Neural progenitor cell (in vitro differentiated cells): ENCODE measurements around the gene SERTAD4. TPM values are rescaled to one million over a fixed set of nuclear protein-coding genes. Genes with fewer than 3 reads are reported as not detected.

Experiments
- DNase-seq: peaks from one replicate; pipeline ENCODE4 v3.0.0-alpha.2; 2016; ENCODE audit warnings: low spot score
- H2AFZ ChIP-seq: fragments of 200-600 bp; sonication (generic); replicated peaks from 2 replicates; pipeline ENCODE4 v1.6.1; 2016; ENCODE audit warnings: antibody characterized with exemption
- H3F3A ChIP-seq: fragments of 200-600 bp; sonication (generic); 2 replicates; pipeline ENCODE4 v1.6.1; 2016; ENCODE audit warnings: antibody characterized with exemption, low read depth
- H3K27ac ChIP-seq: fragments of 200-600 bp; sonication (generic); 2 replicates; pipeline ENCODE4 v1.5.1; 2016; ENCODE audit warnings: mild to moderate bottlenecking
- H3K27me3 ChIP-seq: fragments of 200-600 bp; sonication (generic); 2 replicates; pipeline ENCODE4 v1.6.1; 2016; ENCODE audit warnings: mild to moderate bottlenecking, moderate library complexity
- H3K36me3 ChIP-seq: fragments of 200-600 bp; sonication (generic); 2 replicates; pipeline ENCODE4 v1.5.1; 2016
- H3K4me1 ChIP-seq: fragments of 200-600 bp; sonication (generic); 2 replicates; pipeline ENCODE4 v1.6.1; 2016; ENCODE audit warnings: mixed run types
- H3K4me2 ChIP-seq: fragments of 200-600 bp; sonication (generic); 2 replicates; pipeline ENCODE4 v1.6.1; 2016
- H3K4me3 ChIP-seq: fragments of 200-600 bp; sonication (generic); 2 replicates; pipeline ENCODE4 v1.5.1; 2016
- H3K79me2 ChIP-seq: fragments of 200-600 bp; sonication (generic); 2 replicates; pipeline ENCODE4 v1.6.1; 2016; ENCODE audit warnings: low read depth
- H3K9ac ChIP-seq: fragments of 200-600 bp; sonication (generic); 2 replicates; pipeline ENCODE4 v1.6.1; 2016
- H3K9me3 ChIP-seq: fragments of 200-600 bp; sonication (generic); 2 replicates; pipeline ENCODE4 v1.5.1; 2016; ENCODE audit warnings: low read depth
- H4K20me1 ChIP-seq: fragments of 200-600 bp; sonication (generic); 2 replicates; pipeline ENCODE4 v1.6.1; 2016; ENCODE audit warnings: low read depth
- H3K27ac Mint-ChIP-seq: 3 replicates; pipeline ENCODE4 v1.8.0; 2021; ENCODE audit warnings: mixed read lengths
- H3K27me3 Mint-ChIP-seq: 2 replicates; pipeline ENCODE4 v1.8.0; 2022; ENCODE audit warnings: low read depth, mild to moderate bottlenecking, inconsistent platforms, moderate library complexity, mixed read lengths; ENCODE audit not compliant: insufficient read depth
- H3K36me3 Mint-ChIP-seq: 3 replicates; pipeline ENCODE4 v1.8.0; 2021; ENCODE audit warnings: mixed read lengths
- H3K4me1 Mint-ChIP-seq: 3 replicates; pipeline ENCODE4 v1.8.0; 2021; ENCODE audit warnings: mixed read lengths
- H3K4me3 Mint-ChIP-seq: 3 replicates; pipeline ENCODE4 v1.8.0; 2021; ENCODE audit warnings: mild to moderate bottlenecking, moderate library complexity, mixed read lengths
- H3K9me3 Mint-ChIP-seq: 3 replicates; pipeline ENCODE4 v1.8.0; 2020; ENCODE audit warnings: mixed read lengths
- CTCF ChIP-seq: fragments of 200-600 bp; sonication (generic); IDR thresholded peaks from 2 replicates; pipeline ENCODE4 v1.5.1; 2017; ENCODE audit warnings: antibody characterized with exemption, mild to moderate bottlenecking
- EZH2 ChIP-seq: fragments of 200-600 bp; sonication (generic); IDR thresholded peaks from 2 replicates; pipeline ENCODE4 v1.6.1; 2017; ENCODE audit warnings: antibody characterized with exemption, mild to moderate bottlenecking, moderate library complexity
- EZH2phosphoT487 ChIP-seq: fragments of 200-600 bp; sonication (generic); IDR thresholded peaks from 2 replicates; pipeline ENCODE4 v1.6.1; 2017; ENCODE audit warnings: antibody characterized with exemption
- total RNA-seq: library from RNA; depleted of rRNA; stranded (reverse); fragments of >200 nt; gene quantifications from 2 replicates; pipeline ENCODE4 v1.2.3, GENCODE V29; 2015; ENCODE audit warnings: low replicate concordance

SERTAD4 gene
- total RNA-seq, 1 donor from 2014 or later = 2.8 TPM

DNA sequence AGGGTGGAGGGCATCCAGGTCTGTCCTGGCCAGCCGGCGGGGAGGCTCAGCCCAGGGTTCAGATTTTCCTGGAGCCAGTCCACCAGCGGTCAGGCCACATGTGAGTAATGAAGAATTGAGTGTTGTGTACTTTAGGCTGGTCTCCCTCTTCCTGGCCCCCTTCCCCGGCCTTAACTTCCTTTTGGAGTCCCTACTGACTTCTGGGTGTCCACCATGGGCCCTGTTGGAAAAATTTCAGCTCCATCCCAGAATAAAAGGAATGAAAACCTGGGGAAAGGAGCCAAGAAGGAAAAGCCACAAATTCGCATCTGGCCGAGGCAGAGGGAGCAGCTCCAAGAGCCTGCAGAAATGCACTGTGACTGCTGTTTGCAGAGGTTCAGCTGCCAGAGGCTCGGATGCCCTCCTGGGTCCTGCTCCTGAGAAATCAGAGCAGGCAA, 60.6 kb downstream of the SERTAD4 start:
- H3K36me3 ChIP-seq = no peaks in the 10 kb centered on the region
- TF ChIP-seq CTCF (no peak), EZH2phosphoT487 (no peak), EZH2 (no peak)
- H3K79me2 ChIP-seq = no peaks in the 10 kb centered on the region
- Mint-ChIP-seq H3K4me3 (peak overlapping the region; percentile 81), H3K4me1 (peaks cover 40% of the 10 kb centered on the region), H3K9me3 (peaks cover 2% of the 10 kb centered on the region), H3K27me3 (peaks cover 12% of the 10 kb centered on the region), H3K36me3 (no peaks in the 10 kb centered on the region), H3K27ac (peak overlapping the region; percentile 84)
- H2AFZ ChIP-seq = no peak overlapping the region
- H3K9ac ChIP-seq = no peak overlapping the region
- no peaks in the 10 kb centered on the region for H4K20me1 ChIP-seq
- H3K9me3 ChIP-seq = no peaks in the 10 kb centered on the region
- peak overlapping the region; percentile 84 for H3K4me2 ChIP-seq
- peaks cover 49% of the 10 kb centered on the region for H3K4me1 ChIP-seq
- no peaks in the 10 kb centered on the region for H3K27me3 ChIP-seq
- no peak overlapping the region for H3K27ac ChIP-seq
- peaks cover 58% of the 10 kb centered on the region for H3F3A ChIP-seq
- peak overlapping the region; percentile 53 for H3K4me3 ChIP-seq
- DNase-seq = no peak

- peaks cover 2% of the 10 kb centered on the region for H3K9me3 Mint-ChIP-seq
- H3K4me2 ChIP-seq = peak overlapping the region; percentile 3
- peak overlapping the region; percentile 89 for H3K27ac Mint-ChIP-seq
- TF ChIP-seq EZH2 (no peak), EZH2phosphoT487 (no peak), CTCF (no peak)
- H3K36me3 ChIP-seq = no peaks in the 10 kb centered on the region
- H3K36me3 Mint-ChIP-seq = no peaks in the 10 kb centered on the region
- no peak overlapping the region for H3K4me3 ChIP-seq
- peaks cover 16% of the 10 kb centered on the region for H3K27me3 Mint-ChIP-seq
- no peaks in the 10 kb centered on the region for H3K27me3 ChIP-seq
- H3K9ac ChIP-seq = no peak overlapping the region
- peak overlapping the region; percentile 42 for H3K27ac ChIP-seq
- no peaks in the 10 kb centered on the region for H3K9me3 ChIP-seq
- H2AFZ ChIP-seq = peak overlapping the region; percentile 52
- DNase-seq = peak; percentile 67
- H3K4me1 Mint-ChIP-seq = peaks cover 49% of the 10 kb centered on the region
- no peaks in the 10 kb centered on the region for H3K79me2 ChIP-seq
- H3F3A ChIP-seq = peaks cover 53% of the 10 kb centered on the region
- H4K20me1 ChIP-seq = no peaks in the 10 kb centered on the region
- H3K4me1 ChIP-seq = peaks cover 57% of the 10 kb centered on the region
- H3K4me3 Mint-ChIP-seq = peak overlapping the region; percentile 47
These were observed 62.6 kb downstream of the SERTAD4 start for GRCh38 chr1:210294999-210295745.

Other genes with a start within 250 kb of the SERTAD4 start
- gene HHAT, start 96.1 kb downstream of the SERTAD4 start, total RNA-seq = 10.3 and 15.4 TPM in 2 replicates